WTC11 (cell line): ENCODE measurements around the gene SH2D6. TPM values are rescaled to one million over a fixed set of nuclear protein-coding genes. Genes with fewer than 3 reads are reported as not detected.

ENCODE experiments used
- ATAC-seq: fragments of 200-7000 bp; cut with Tn5 transposase; 2 replicates; pipeline ENCODE4 v1.10.0; 2021; ENCODE audit warnings: mild to moderate bottlenecking, moderate library complexity
- CTCF ChIA-PET: fragments of 300-600 bp; sonication (Branson Sonifier 250); formaldehyde crosslinking; loops from one replicate; lab custom pipeline; 2021; ENCODE audit warnings: antibody characterized with exemption; lab: Charles Lee
- POLR2A ChIA-PET: fragments of 350-600 bp; sonication (Branson Sonifier 250); formaldehyde crosslinking; loops from one replicate; lab custom pipeline; 2021; ENCODE audit warnings: antibody characterized with exemption; lab: Charles Lee
- DNase-seq: peaks from one replicate; pipeline ENCODE4 v3.0.0; 2021; ENCODE audit warnings: low spot score
- H3K27ac Mint-ChIP-seq: 2 replicates; pipeline ENCODE4 v1.8.0; 2021; ENCODE audit warnings: mixed read lengths
- H3K27me3 Mint-ChIP-seq: 2 replicates; pipeline ENCODE4 v1.8.0; 2021; ENCODE audit warnings: low read depth, mild to moderate bottlenecking, moderate library complexity, mixed read lengths
- H3K36me3 Mint-ChIP-seq: 2 replicates; pipeline ENCODE4 v1.8.0; 2021; ENCODE audit warnings: mixed read lengths
- H3K4me1 Mint-ChIP-seq: 2 replicates; pipeline ENCODE4 v1.8.0; 2022; ENCODE audit warnings: mixed read lengths
- H3K4me3 Mint-ChIP-seq: 2 replicates; pipeline ENCODE4 v1.8.0; 2021; ENCODE audit warnings: mild to moderate bottlenecking, moderate library complexity, mixed read lengths
- H3K9me3 Mint-ChIP-seq: 2 replicates; pipeline ENCODE4 v1.8.0; 2021; ENCODE audit warnings: mixed read lengths
- AFF4 ChIP-seq: sonication (generic); formaldehyde crosslinking; IDR thresholded peaks from 2 replicates; pipeline ENCODE4 v1.8.1; 2023; ENCODE audit warnings: mild to moderate bottlenecking, missing genetic modification reagents, borderline replicate concordance
- E2F5 ChIP-seq: sonication (generic); formaldehyde crosslinking; IDR thresholded peaks from 2 replicates; pipeline ENCODE4 v1.8.1; 2022; ENCODE audit warnings: mild to moderate bottlenecking, moderate library complexity, missing genetic modification reagents
- ELF4 ChIP-seq: sonication (generic); formaldehyde crosslinking; IDR thresholded peaks from 2 replicates; pipeline ENCODE4 v1.8.1; 2022; ENCODE audit warnings: low read depth, mild to moderate bottlenecking, moderate library complexity, missing genetic modification reagents
- ESRRA ChIP-seq: sonication (generic); formaldehyde crosslinking; IDR thresholded peaks from 2 replicates; pipeline ENCODE4 v1.8.1; 2022; ENCODE audit warnings: mild to moderate bottlenecking, missing genetic modification reagents, borderline replicate concordance
- GABPB1 ChIP-seq: sonication (generic); formaldehyde crosslinking; IDR thresholded peaks from 2 replicates; pipeline ENCODE4 v1.8.1; 2023; ENCODE audit warnings: mild to moderate bottlenecking, missing genetic modification reagents
- JUN ChIP-seq: sonication (generic); formaldehyde crosslinking; IDR thresholded peaks from 2 replicates; pipeline ENCODE4 v1.8.0; 2023; ENCODE audit warnings: mild to moderate bottlenecking, missing genetic modification reagents
- KAT7 ChIP-seq: sonication (generic); formaldehyde crosslinking; IDR thresholded peaks from 2 replicates; pipeline ENCODE4 v1.8.1; 2023; ENCODE audit warnings: missing genetic modification reagents, mild to moderate bottlenecking, borderline replicate concordance
- MLX ChIP-seq: sonication (generic); formaldehyde crosslinking; IDR thresholded peaks from 2 replicates; pipeline ENCODE4 v1.8.1; 2023; ENCODE audit warnings: mild to moderate bottlenecking, missing genetic modification reagents, moderate library complexity
- SOX15 ChIP-seq: fragments of 250-450 bp; sonication (Bioruptor Pico); IDR thresholded peaks from 2 replicates; pipeline ENCODE4 v1.9.0; 2021; ENCODE audit warnings: mild to moderate bottlenecking
- STAT6 ChIP-seq: sonication (generic); formaldehyde crosslinking; conservative IDR thresholded peaks from 2 replicates; pipeline ENCODE4 v1.8.1; 2023; ENCODE audit warnings: mild to moderate bottlenecking, low read depth, missing genetic modification reagents, moderate library complexity
- TCF7 ChIP-seq: sonication (generic); formaldehyde crosslinking; IDR thresholded peaks from 2 replicates; pipeline ENCODE4 v1.8.0; 2022; ENCODE audit warnings: mild to moderate bottlenecking, low read depth, missing genetic modification reagents, moderate library complexity
- ZBTB43 ChIP-seq: sonication (generic); formaldehyde crosslinking; IDR thresholded peaks from 2 replicates; pipeline ENCODE4 v1.8.1; 2023; ENCODE audit warnings: mild to moderate bottlenecking, missing genetic modification reagents
- ZNF121 ChIP-seq: sonication (generic); formaldehyde crosslinking; IDR thresholded peaks from 2 replicates; pipeline ENCODE4 v1.8.0; 2023; ENCODE audit warnings: missing genetic modification reagents
- ZNF232 ChIP-seq: sonication (generic); formaldehyde crosslinking; IDR thresholded peaks from 2 replicates; pipeline ENCODE4 v1.8.0; 2022; ENCODE audit warnings: mild to moderate bottlenecking, missing genetic modification reagents
- ZNF396 ChIP-seq: fragments of 250-450 bp; sonication (Bioruptor Pico); IDR thresholded peaks from 2 replicates; pipeline ENCODE4 v1.8.0; 2021; ENCODE audit warnings: mild to moderate bottlenecking, moderate library complexity, borderline replicate concordance
- ZNF671 ChIP-seq: fragments of 250-450 bp; sonication (Bioruptor Pico); IDR thresholded peaks from 2 replicates; pipeline ENCODE4 v1.8.0; 2021; ENCODE audit warnings: mild to moderate bottlenecking
- total RNA-seq: library from RNA; stranded (reverse); gene quantifications from 3 replicates; pipeline ENCODE4 v1.2.3, GENCODE V29; 2021
- TF ChIP-seq, protein P1 (sequence below): fragments of 200-600 bp; IDR thresholded peaks from 2 replicates; pipeline ENCODE4 v1.8.0; 2022; ENCODE audit warnings: antibody characterized with exemption
- TF ChIP-seq, protein P2 (sequence below): sonication (generic); formaldehyde crosslinking; IDR thresholded peaks from 2 replicates; pipeline ENCODE4 v1.8.1; 2023; ENCODE audit warnings: mild to moderate bottlenecking, missing genetic modification reagents
- TF ChIP-seq, protein P3 (sequence below): sonication (generic); formaldehyde crosslinking; IDR thresholded peaks from 2 replicates; pipeline ENCODE4 v1.8.0; 2022; ENCODE audit warnings: mild to moderate bottlenecking, missing genetic modification reagents
- TF ChIP-seq, protein P4 (sequence below): sonication (generic); formaldehyde crosslinking; IDR thresholded peaks from 2 replicates; pipeline ENCODE4 v1.8.1; 2023; ENCODE audit warnings: mild to moderate bottlenecking, missing genetic modification reagents, moderate library complexity

Gene SH2D6
- total RNA-seq, 1 experiment from 2014 or later = 1.2 TPM

DNA sequence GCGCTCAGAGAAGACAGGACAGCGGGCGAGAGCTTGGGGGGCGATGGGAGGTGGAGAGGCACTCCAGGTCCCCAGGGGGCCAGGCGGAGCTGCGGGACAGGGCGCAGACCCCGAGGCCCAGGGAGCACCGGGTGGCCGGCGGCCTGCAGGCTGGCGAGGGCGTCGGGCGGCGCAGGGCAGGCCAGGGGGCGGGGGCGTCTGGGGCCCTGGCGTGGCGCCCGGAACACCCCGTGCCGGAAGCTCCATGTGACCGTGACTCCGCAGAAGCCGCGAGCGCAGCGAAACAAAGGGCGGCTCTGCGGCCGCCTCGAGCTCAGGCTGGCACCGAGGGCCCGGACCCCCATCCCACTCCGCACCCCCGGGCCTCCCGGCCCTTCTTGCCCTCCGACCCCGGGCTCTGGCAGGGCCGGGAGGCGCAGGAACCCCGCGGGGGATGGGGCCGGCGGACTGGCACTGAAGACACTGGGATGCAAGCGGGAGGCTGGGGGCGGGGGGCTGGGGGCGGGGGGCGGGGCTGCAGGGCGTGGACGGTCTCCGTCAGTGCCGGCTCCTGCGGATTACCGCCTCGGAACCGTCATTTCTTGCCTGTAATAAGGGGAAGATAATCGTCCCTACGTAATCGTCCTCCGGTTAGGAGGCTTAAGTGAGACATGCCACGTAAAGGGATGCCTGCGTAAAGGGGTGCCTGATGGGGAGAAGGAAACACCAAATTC is 19.1 kb downstream of the SH2D6 start:
- Mint-ChIP-seq H3K36me3 (no peaks in the 10 kb centered on the region), H3K9me3 (no peaks in the 10 kb centered on the region), H3K27ac (peak overlapping the region; percentile 90; the same call in 1 of the 2 replicates), H3K4me1 (peaks cover 41% of the 10 kb centered on the region), H3K27me3 (peaks cover 15% of the 10 kb centered on the region), H3K4me3 (peak overlapping the region; percentile 73)
- peak; percentile 65 for DNase-seq
- CTCF ChIA-PET = interaction anchor here (1.0 to 5.3 kb wide), 12 partner anchors 9 to 114 kb away, joined by 3 to 45 read pairs (median 4); partner anchors contain the start of genes MAT2A and SH2D6
- POLR2A ChIA-PET = interaction anchor here (0.5 to 6.1 kb wide), 7 partner anchors 10 to 123 kb away, joined by 3 to 54 read pairs (median 4); partner anchors contain the start of genes MAT2A and SH2D6
- peak; percentile 41 for ATAC-seq
- no peak for TF ChIP-seq ZNF396 (CRISPR knock-in tag)
- TF ChIP-seq KAT7 (CRISPR knock-in tag) = no peak
- no peak for TF ChIP-seq ZNF232 (CRISPR knock-in tag)
- TF ChIP-seq, protein P1, sequence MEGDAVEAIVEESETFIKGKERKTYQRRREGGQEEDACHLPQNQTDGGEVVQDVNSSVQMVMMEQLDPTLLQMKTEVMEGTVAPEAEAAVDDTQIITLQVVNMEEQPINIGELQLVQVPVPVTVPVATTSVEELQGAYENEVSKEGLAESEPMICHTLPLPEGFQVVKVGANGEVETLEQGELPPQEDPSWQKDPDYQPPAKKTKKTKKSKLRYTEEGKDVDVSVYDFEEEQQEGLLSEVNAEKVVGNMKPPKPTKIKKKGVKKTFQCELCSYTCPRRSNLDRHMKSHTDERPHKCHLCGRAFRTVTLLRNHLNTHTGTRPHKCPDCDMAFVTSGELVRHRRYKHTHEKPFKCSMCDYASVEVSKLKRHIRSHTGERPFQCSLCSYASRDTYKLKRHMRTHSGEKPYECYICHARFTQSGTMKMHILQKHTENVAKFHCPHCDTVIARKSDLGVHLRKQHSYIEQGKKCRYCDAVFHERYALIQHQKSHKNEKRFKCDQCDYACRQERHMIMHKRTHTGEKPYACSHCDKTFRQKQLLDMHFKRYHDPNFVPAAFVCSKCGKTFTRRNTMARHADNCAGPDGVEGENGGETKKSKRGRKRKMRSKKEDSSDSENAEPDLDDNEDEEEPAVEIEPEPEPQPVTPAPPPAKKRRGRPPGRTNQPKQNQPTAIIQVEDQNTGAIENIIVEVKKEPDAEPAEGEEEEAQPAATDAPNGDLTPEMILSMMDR = no peak
- TF ChIP-seq ZBTB43 (CRISPR knock-in tag) = no peak
- TF ChIP-seq ZNF671 (CRISPR knock-in tag) = no peak
- no peak for TF ChIP-seq STAT6 (CRISPR knock-in tag)
- TF ChIP-seq JUN = no peak
- peak; percentile 79; the same call in 1 of the 2 replicates for TF ChIP-seq E2F5 (CRISPR knock-in tag)
- TF ChIP-seq MLX = no peak
- TF ChIP-seq, protein P2, sequence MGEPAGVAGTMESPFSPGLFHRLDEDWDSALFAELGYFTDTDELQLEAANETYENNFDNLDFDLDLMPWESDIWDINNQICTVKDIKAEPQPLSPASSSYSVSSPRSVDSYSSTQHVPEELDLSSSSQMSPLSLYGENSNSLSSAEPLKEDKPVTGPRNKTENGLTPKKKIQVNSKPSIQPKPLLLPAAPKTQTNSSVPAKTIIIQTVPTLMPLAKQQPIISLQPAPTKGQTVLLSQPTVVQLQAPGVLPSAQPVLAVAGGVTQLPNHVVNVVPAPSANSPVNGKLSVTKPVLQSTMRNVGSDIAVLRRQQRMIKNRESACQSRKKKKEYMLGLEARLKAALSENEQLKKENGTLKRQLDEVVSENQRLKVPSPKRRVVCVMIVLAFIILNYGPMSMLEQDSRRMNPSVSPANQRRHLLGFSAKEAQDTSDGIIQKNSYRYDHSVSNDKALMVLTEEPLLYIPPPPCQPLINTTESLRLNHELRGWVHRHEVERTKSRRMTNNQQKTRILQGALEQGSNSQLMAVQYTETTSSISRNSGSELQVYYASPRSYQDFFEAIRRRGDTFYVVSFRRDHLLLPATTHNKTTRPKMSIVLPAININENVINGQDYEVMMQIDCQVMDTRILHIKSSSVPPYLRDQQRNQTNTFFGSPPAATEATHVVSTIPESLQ (CRISPR knock-in tag) = no peak
- TF ChIP-seq, protein P3, sequence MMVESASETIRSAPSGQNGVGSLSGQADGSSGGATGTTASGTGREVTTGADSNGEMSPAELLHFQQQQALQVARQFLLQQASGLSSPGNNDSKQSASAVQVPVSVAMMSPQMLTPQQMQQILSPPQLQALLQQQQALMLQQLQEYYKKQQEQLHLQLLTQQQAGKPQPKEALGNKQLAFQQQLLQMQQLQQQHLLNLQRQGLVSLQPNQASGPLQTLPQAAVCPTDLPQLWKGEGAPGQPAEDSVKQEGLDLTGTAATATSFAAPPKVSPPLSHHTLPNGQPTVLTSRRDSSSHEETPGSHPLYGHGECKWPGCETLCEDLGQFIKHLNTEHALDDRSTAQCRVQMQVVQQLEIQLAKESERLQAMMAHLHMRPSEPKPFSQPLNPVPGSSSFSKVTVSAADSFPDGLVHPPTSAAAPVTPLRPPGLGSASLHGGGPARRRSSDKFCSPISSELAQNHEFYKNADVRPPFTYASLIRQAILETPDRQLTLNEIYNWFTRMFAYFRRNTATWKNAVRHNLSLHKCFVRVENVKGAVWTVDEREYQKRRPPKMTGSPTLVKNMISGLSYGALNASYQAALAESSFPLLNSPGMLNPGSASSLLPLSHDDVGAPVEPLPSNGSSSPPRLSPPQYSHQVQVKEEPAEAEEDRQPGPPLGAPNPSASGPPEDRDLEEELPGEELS (CRISPR knock-in tag) = no peak
- TF ChIP-seq, protein P4, sequence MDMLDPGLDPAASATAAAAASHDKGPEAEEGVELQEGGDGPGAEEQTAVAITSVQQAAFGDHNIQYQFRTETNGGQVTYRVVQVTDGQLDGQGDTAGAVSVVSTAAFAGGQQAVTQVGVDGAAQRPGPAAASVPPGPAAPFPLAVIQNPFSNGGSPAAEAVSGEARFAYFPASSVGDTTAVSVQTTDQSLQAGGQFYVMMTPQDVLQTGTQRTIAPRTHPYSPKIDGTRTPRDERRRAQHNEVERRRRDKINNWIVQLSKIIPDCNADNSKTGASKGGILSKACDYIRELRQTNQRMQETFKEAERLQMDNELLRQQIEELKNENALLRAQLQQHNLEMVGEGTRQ (CRISPR knock-in tag) = peak; percentile 81
- TF ChIP-seq TCF7 (CRISPR knock-in tag) = no peak
- TF ChIP-seq ELF4 (CRISPR knock-in tag) = 0 out of 2 replicates have a peak, but pooled peaks have one; percentile 50
- no peak for TF ChIP-seq AFF4
- no peak for TF ChIP-seq ZNF121 (CRISPR knock-in tag)
- TF ChIP-seq ESRRA (CRISPR knock-in tag) = no peak
- TF ChIP-seq GABPB1 = no peak
- TF ChIP-seq SOX15 = no peak
